Neural progenitor cell (in vitro differentiated cells): ENCODE data around the gene CHST15.

ENCODE experiments used
- CTCF ChIP-seq: fragments of 200-600 bp; sonication (generic); IDR thresholded peaks from 2 replicates; pipeline ENCODE4 v1.5.1; 2017; ENCODE audit warnings: antibody characterized with exemption, mild to moderate bottlenecking
- EZH2phosphoT487 ChIP-seq: fragments of 200-600 bp; sonication (generic); IDR thresholded peaks from 2 replicates; pipeline ENCODE4 v1.6.1; 2017; ENCODE audit warnings: antibody characterized with exemption

- no peak for TF ChIP-seq EZH2phosphoT487
- TF ChIP-seq CTCF, result no peak
Measured at GRCh38 chr10:124014416-124015154, 78.8 kb downstream of the CHST15 start.
